Measurements from ENCODE around the gene KIF9.
"Not testable (repeated sequence)": the region's sequence is repeated elsewhere in the genome, so short reads cannot be mapped to it uniquely, and the experiment has no call there.

The KIF9 gene

GRCh38 chr3:47247131-47248064 lies 35.2 kb downstream of the KIF9 start:
- no peak for DNase-seq

GRCh38 chr3:47245271-47245670 lies 37.3 kb downstream of the KIF9 start:
- no peak for DNase-seq

- no peak for DNase-seq
Observed at GRCh38 chr3:47244531-47245100, 38.0 kb downstream of the KIF9 start.

- DNase-seq = no peak
Observed at GRCh38 chr3:47243419-47244147, 39.0 kb downstream of the KIF9 start.

GRCh38 chr3:47239929-47240328 lies 42.7 kb downstream of the KIF9 start:
- no peak for DNase-seq

- no peak for DNase-seq
Observed at GRCh38 chr3:47238017-47238416, 44.6 kb downstream of the KIF9 start.

GRCh38 chr3:47228088-47228487 lies 54.5 kb downstream of the KIF9 start:
- no peak for DNase-seq

GRCh38 chr3:47227678-47228077 lies 54.9 kb downstream of the KIF9 start:
- no peak for DNase-seq

- DNase-seq = no peak
Observed at GRCh38 chr3:47225310-47225906, 57.2 kb downstream of the KIF9 start.

GRCh38 chr3:47223755-47224154 lies 58.8 kb downstream of the KIF9 start:
- DNase-seq = no peak

- DNase-seq = no peak
Observed at GRCh38 chr3:47221798-47222197, 60.8 kb downstream of the KIF9 start.

GRCh38 chr3:47210863-47211405 lies 71.7 kb downstream of the KIF9 start:
- DNase-seq = no peak

- DNase-seq = not testable (repeated sequence)
Observed at GRCh38 chr3:47206022-47206421, 76.6 kb downstream of the KIF9 start.

- no peak for DNase-seq
Observed at GRCh38 chr3:47204875-47205274, 77.7 kb downstream of the KIF9 start.

- DNase-seq = no peak
Observed at GRCh38 chr3:47202542-47202941, 80.1 kb downstream of the KIF9 start.

- no peak for DNase-seq
Observed at GRCh38 chr3:47197287-47197686, 85.3 kb downstream of the KIF9 start.

GRCh38 chr3:47194994-47195393 lies 87.6 kb downstream of the KIF9 start:
- no peak for DNase-seq

- DNase-seq = no peak
Observed at GRCh38 chr3:47193871-47194859, 88.4 kb downstream of the KIF9 start.

- no peak for DNase-seq
Observed at GRCh38 chr3:47186285-47186684, 96.3 kb downstream of the KIF9 start.

- DNase-seq = not testable (repeated sequence)
Observed at GRCh38 chr3:47181685-47182084, 100.9 kb downstream of the KIF9 start.

- DNase-seq = not testable (repeated sequence)
Observed at GRCh38 chr3:47180011-47180410, 102.6 kb downstream of the KIF9 start.
